Glutamatergic neuron (in vitro differentiated cells): ENCODE results near the gene ADGRD1. TPM values are rescaled to one million over a fixed set of nuclear protein-coding genes. Genes with fewer than 3 reads are reported as not detected.

Experiments used
- DNase-seq: peaks from one replicate; pipeline ENCODE4 v3.0.0; 2022
- H3K27ac Mint-ChIP-seq: one replicate; pipeline ENCODE4 v1.8.0; 2020; ENCODE audit warnings: mild to moderate bottlenecking, mixed read lengths, inconsistent platforms; ENCODE audit not compliant: unreplicated experiment
- H3K27me3 Mint-ChIP-seq: one replicate; pipeline ENCODE4 v1.8.0; 2020; ENCODE audit warnings: mild to moderate bottlenecking, moderate library complexity, mixed read lengths, inconsistent platforms; ENCODE audit not compliant: unreplicated experiment
- H3K36me3 Mint-ChIP-seq: one replicate; pipeline ENCODE4 v1.8.0; 2020; ENCODE audit warnings: mild to moderate bottlenecking, mixed read lengths, inconsistent platforms; ENCODE audit not compliant: unreplicated experiment
- H3K4me1 Mint-ChIP-seq: one replicate; pipeline ENCODE4 v1.8.0; 2020; ENCODE audit warnings: mild to moderate bottlenecking, low read depth, mixed read lengths, inconsistent platforms; ENCODE audit not compliant: unreplicated experiment
- H3K4me3 Mint-ChIP-seq: one replicate; pipeline ENCODE4 v1.8.0; 2020; ENCODE audit warnings: mild to moderate bottlenecking, mixed read lengths, inconsistent platforms; ENCODE audit not compliant: unreplicated experiment
- H3K9me3 Mint-ChIP-seq: one replicate; pipeline ENCODE4 v1.8.0; 2020; ENCODE audit warnings: mild to moderate bottlenecking, moderate library complexity, mixed read lengths, inconsistent platforms; ENCODE audit not compliant: unreplicated experiment
- CTCF ChIP-seq: fragments of 200-600 bp; sonication (generic); IDR thresholded peaks from one replicate; pipeline ENCODE4 v1.5.0; 2021; ENCODE audit not compliant: partially characterized antibody, unreplicated experiment
- total RNA-seq: library from RNA; stranded (reverse); fragmentation: NEBNext Ultra II Directional; extraction: Animal tissue kit (Norgen Biotek cat#: 25700); gene quantifications from one replicate; pipeline ENCODE4 v1.2.1, GENCODE V29; 2021; ENCODE audit not compliant: unreplicated experiment

ADGRD1 gene
- total RNA-seq, 1 donor from 2014 or later = 0.96 TPM

GRCh38 chr12:131106349-131106941 lies 152.7 kb downstream of the ADGRD1 start:
- peaks cover 2% of the 10 kb centered on the region for H3K27me3 Mint-ChIP-seq
- TF ChIP-seq CTCF = no peak

GRCh38 chr12:131108177-131108955 lies 154.7 kb downstream of the ADGRD1 start:
- TF ChIP-seq CTCF = no peak
- H3K36me3 Mint-ChIP-seq = no peaks in the 10 kb centered on the region
- no peak for DNase-seq
- H3K27ac Mint-ChIP-seq = no peak overlapping the region
- H3K4me1 Mint-ChIP-seq = peaks cover 16% of the 10 kb centered on the region
- H3K4me3 Mint-ChIP-seq = no peak overlapping the region
- peaks cover 2% of the 10 kb centered on the region for H3K9me3 Mint-ChIP-seq
- peaks cover 2% of the 10 kb centered on the region for H3K27me3 Mint-ChIP-seq

More at GRCh38 chr12:131106349-131106941, 152.7 kb downstream of the ADGRD1 start:
- Mint-ChIP-seq H3K27ac (no peak overlapping the region), H3K4me1 (peaks cover 9% of the 10 kb centered on the region), H3K9me3 (peaks cover 5% of the 10 kb centered on the region), H3K4me3 (no peak overlapping the region), H3K36me3 (peaks cover 6% of the 10 kb centered on the region)
- DNase-seq = no peak

GRCh38 chr12:131111446-131111845 lies 157.7 kb downstream of the ADGRD1 start:
- Mint-ChIP-seq H3K27me3 (peaks cover 1% of the 10 kb centered on the region), H3K36me3 (no peaks in the 10 kb centered on the region), H3K27ac (no peak overlapping the region), H3K9me3 (no peaks in the 10 kb centered on the region), H3K4me1 (peaks cover 25% of the 10 kb centered on the region), H3K4me3 (no peak overlapping the region)
- no peak for DNase-seq
- no peak for TF ChIP-seq CTCF

GRCh38 chr12:131112021-131112420 lies 158.3 kb downstream of the ADGRD1 start:
- no peaks in the 10 kb centered on the region for H3K9me3 Mint-ChIP-seq
- no peak overlapping the region for H3K4me3 Mint-ChIP-seq
- no peaks in the 10 kb centered on the region for H3K36me3 Mint-ChIP-seq
- peaks cover 1% of the 10 kb centered on the region for H3K27me3 Mint-ChIP-seq
- peak overlapping the region; percentile 24 for H3K27ac Mint-ChIP-seq
- H3K4me1 Mint-ChIP-seq = peaks cover 25% of the 10 kb centered on the region
- no peak for TF ChIP-seq CTCF
- no peak for DNase-seq

GRCh38 chr12:131112700-131113290 lies 159.1 kb downstream of the ADGRD1 start:
- DNase-seq = no peak
- Mint-ChIP-seq H3K4me1 (peaks cover 25% of the 10 kb centered on the region), H3K36me3 (no peaks in the 10 kb centered on the region), H3K9me3 (no peaks in the 10 kb centered on the region), H3K4me3 (peak overlapping the region; percentile 19), H3K27ac (no peak overlapping the region), H3K27me3 (peaks cover 1% of the 10 kb centered on the region)
- TF ChIP-seq CTCF = no peak
